Gastrocnemius medialis (tissue), 4 donors: ENCODE results near the gene CPZ. TPM values are rescaled to one million over a fixed set of nuclear protein-coding genes. Genes with fewer than 3 reads are reported as not detected.

Source experiments
- ATAC-seq, 2 donors: fragments of 150-250 bp; one replicate each; pipeline ENCODE4 v1.9.1; 2016
- DNase-seq, 2 donors: peaks; one replicate each; pipeline ENCODE4 v3.0.0-alpha.2; 2019
- H3K27ac ChIP-seq, 4 donors: fragments of 200-600 bp; sonication (generic); 1 replicate in 1 of 4; 2 replicates in 3 of 4; pipeline ENCODE4 v1.5.1; 2016 to 2018; ENCODE audit warnings: mild to moderate bottlenecking in 2 of 4, moderate library complexity in 1 of 4
- H3K27me3 ChIP-seq, 3 donors: fragments of 200-600 bp; sonication (generic) in 2 of 3; 1 replicate in 1 of 3; 2 replicates in 2 of 3; pipeline versions ENCODE4 v1.5.1 to v1.6.0; 2016 to 2019; ENCODE audit warnings: mild to moderate bottlenecking in 1 of 3, moderate library complexity in 1 of 3
- H3K36me3 ChIP-seq, 2 donors: fragments of 200-600 bp; sonication (generic) in 1 of 2; one replicate each; pipeline ENCODE4 v1.5.1; 2017 to 2018
- H3K4me1 ChIP-seq, 2 donors: fragments of 200-600 bp; sonication (generic) in 1 of 2; one replicate each; pipeline ENCODE4 v1.5.1; 2016 to 2017; ENCODE audit warnings: mild to moderate bottlenecking in 2 of 2
- H3K4me3 ChIP-seq, 4 donors: fragments of 200-600 bp; sonication (generic) in 3 of 4; 1 replicate in 1 of 4; 2 replicates in 3 of 4; pipeline ENCODE4 v1.5.1; 2016 to 2019; ENCODE audit warnings: mild to moderate bottlenecking in 2 of 4
- H3K9me3 ChIP-seq, 3 donors: fragments of 200-600 bp; sonication (generic) in 2 of 3; 1 replicate in 1 of 3; 2 replicates in 2 of 3; pipeline ENCODE4 v1.5.1; 2016 to 2019
- CTCF ChIP-seq, 5 experiments: fragments of 450-650 bp in 3 of 5; fragments of 200-600 bp in 2 of 5; sonication (generic) in 2 of 5; IDR thresholded peaks in 4 of 5; conservative IDR thresholded peaks in 1 of 5; 1 replicate in 4 of 5; 2 replicates in 1 of 5; pipeline ENCODE4 v1.5.1; 2016 to 2019; ENCODE audit warnings: antibody characterized with exemption in 5 of 5, mild to moderate bottlenecking in 3 of 5, moderate library complexity in 3 of 5
- POLR2A ChIP-seq, 2 donors: fragments of 450-650 bp; IDR thresholded peaks; one replicate each; pipeline ENCODE4 v1.6.1; 2017; ENCODE audit warnings: antibody characterized with exemption in 2 of 2, mild to moderate bottlenecking in 2 of 2, moderate library complexity in 2 of 2
- in situ Hi-C, 4 donors: fragments of 200-750 bp; cut with MboI; loops; one replicate each; pipeline versions ENCODE4 v1.15.0 to v1.8.0; 2017; ENCODE audit warnings: low sequenced_read_pairs in 4 of 4
- intact Hi-C: fragments of 100-400 bp; cut with DNase I; formaldehyde crosslinking; loops from one replicate; pipeline ENCODE4 v1.15.1; 2023; ENCODE audit warnings: low total_unique reads
- total RNA-seq, 4 donors: library from RNA; depleted of rRNA; stranded (reverse); fragments of >200 nt; gene quantifications; one replicate each; pipeline versions ENCODE4 v1.1.0 to v1.2.3, GENCODE V29; 2016

CPZ gene
- total RNA-seq, 4 donors from 2014 or later, result not detected

DNA sequence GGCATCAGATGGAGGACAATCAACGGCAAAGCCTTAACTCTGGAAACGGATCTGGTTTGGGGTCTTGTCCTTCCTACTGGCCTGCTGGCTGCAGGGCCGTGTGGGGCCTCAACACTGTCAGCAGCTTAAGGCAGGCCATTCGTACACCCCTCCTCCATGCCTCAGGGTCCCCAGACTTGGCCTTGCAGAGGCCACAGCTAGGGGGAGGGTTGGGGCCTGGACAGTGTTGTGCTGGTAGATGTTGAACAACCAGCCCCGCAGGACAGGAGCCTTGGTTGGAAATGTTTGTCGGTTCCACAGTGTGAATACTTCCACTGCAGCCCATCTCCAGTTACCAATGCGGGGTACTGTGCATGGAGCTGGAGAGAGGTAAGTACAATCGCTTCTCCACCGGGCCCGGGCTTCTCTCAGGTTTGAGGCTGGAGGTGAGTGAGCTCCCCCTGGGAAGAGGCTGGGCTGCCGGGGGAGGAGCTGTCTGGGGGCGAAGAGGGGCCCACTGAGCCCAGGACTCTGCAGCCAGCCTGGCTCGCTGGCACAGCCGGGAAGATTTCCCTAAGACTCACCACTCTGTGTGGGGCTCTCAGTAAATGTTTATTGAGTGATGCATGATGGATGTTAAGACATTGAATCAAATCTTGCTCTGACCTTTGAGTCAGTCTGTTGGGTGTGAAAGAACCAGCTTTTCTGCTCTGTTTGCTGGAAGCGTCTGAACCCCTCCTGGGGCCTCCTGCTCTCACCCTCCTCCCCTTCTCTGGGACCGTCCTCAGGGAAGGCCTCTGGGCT, 32.1 kb upstream of the CPZ start:
- H3K9me3 ChIP-seq, result no peaks in the 10 kb centered on the region
- H3K27me3 ChIP-seq, result peaks cover 0 to 4% (median 0%) of the 10 kb centered on the region in 3 donors
- H3K27ac ChIP-seq, result no peak overlapping the region
- H3K4me1 ChIP-seq, result no peaks in the 10 kb centered on the region
- intact Hi-C loops, result no loop called here
- DNase-seq, result no peak
- no peak for ATAC-seq
- no peak overlapping the region for H3K4me3 ChIP-seq
- in situ Hi-C loops, result no loop called here
- TF ChIP-seq POLR2A (IDR thresholded peaks at IDR 0.05) (no peak), CTCF (IDR thresholded peaks at IDR 0.05 in 4 of 5, conservative IDR thresholded peaks at IDR 0.05 in 1 of 5) (no peak)
- no peaks in the 10 kb centered on the region for H3K36me3 ChIP-seq

- no peaks in the 10 kb centered on the region for H3K4me1 ChIP-seq
- ATAC-seq (no peak), DNase-seq (no peak)
- TF ChIP-seq POLR2A (IDR thresholded peaks at IDR 0.05) (no peak), CTCF (IDR thresholded peaks at IDR 0.05 in 4 of 5, conservative IDR thresholded peaks at IDR 0.05 in 1 of 5) (no peak)
- H3K4me3 ChIP-seq, result no peak overlapping the region
- H3K9me3 ChIP-seq, result no peaks in the 10 kb centered on the region
- H3K36me3 ChIP-seq, result no peaks in the 10 kb centered on the region
- in situ Hi-C loops, result no loop called here
- intact Hi-C loops, result no loop called here
- H3K27ac ChIP-seq, result no peak overlapping the region
- peaks cover 0 to 6% (median 3%) of the 10 kb centered on the region in 3 donors for H3K27me3 ChIP-seq
Measured at GRCh38 chr4:8564595-8564994, 28.0 kb upstream of the CPZ start.

- no peak overlapping the region for H3K27ac ChIP-seq
- DNase-seq (no peak), ATAC-seq (no peak)
- TF ChIP-seq POLR2A (IDR thresholded peaks at IDR 0.05) (no peak), CTCF (IDR thresholded peaks at IDR 0.05 in 4 of 5, conservative IDR thresholded peaks at IDR 0.05 in 1 of 5) (no peak)
- no peaks in the 10 kb centered on the region for H3K9me3 ChIP-seq
- intact Hi-C loops (no loop called here), in situ Hi-C loops (no loop called here)
- no peak overlapping the region for H3K4me3 ChIP-seq
- peaks cover 0 to 6% (median 0%) of the 10 kb centered on the region in 3 donors for H3K27me3 ChIP-seq
- H3K36me3 ChIP-seq, result no peaks in the 10 kb centered on the region
- no peaks in the 10 kb centered on the region for H3K4me1 ChIP-seq
Measured at GRCh38 chr4:8568068-8568668, 24.4 kb upstream of the CPZ start.

DNA sequence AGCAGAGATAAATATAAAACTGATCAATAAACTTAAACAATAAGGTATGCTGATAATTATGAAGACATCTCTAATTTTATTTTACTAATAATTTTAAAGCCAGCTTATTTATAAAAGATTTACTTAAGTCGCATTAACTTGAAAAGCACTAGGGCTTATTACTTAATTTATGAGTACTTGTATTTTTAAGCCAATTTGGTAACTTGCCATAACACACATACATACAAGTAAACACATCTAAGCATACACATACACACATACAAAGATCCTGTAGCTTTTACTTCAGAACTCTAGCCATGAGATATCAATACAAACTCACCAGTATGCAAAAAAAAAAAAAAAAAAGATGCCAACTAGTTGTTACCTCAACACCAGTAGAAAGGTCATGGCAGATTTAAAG, 22.4 kb upstream of the CPZ start:
- in situ Hi-C loops, result no loop called here
- no peak overlapping the region for H3K27ac ChIP-seq
- DNase-seq (no peak), ATAC-seq (no peak)
- intact Hi-C loops, result no loop called here
- H3K27me3 ChIP-seq, result peaks cover 0 to 6% (median 0%) of the 10 kb centered on the region in 3 donors
- H3K4me3 ChIP-seq, result no peak overlapping the region
- H3K9me3 ChIP-seq, result no peaks in the 10 kb centered on the region
- no peaks in the 10 kb centered on the region for H3K4me1 ChIP-seq
- TF ChIP-seq CTCF (IDR thresholded peaks at IDR 0.05 in 4 of 5, conservative IDR thresholded peaks at IDR 0.05 in 1 of 5), result no peak
- no peak for TF ChIP-seq POLR2A (IDR thresholded peaks at IDR 0.05)
- no peaks in the 10 kb centered on the region for H3K36me3 ChIP-seq
